NCI-H446 (cell line): ENCODE measurements around the gene OXTR.

Experiments used
- DNase-seq, 2 experiments: peaks; one replicate each; lab custom pipeline; 2025; lab: John Stamatoyannopoulos, UW

Gene OXTR

DNA sequence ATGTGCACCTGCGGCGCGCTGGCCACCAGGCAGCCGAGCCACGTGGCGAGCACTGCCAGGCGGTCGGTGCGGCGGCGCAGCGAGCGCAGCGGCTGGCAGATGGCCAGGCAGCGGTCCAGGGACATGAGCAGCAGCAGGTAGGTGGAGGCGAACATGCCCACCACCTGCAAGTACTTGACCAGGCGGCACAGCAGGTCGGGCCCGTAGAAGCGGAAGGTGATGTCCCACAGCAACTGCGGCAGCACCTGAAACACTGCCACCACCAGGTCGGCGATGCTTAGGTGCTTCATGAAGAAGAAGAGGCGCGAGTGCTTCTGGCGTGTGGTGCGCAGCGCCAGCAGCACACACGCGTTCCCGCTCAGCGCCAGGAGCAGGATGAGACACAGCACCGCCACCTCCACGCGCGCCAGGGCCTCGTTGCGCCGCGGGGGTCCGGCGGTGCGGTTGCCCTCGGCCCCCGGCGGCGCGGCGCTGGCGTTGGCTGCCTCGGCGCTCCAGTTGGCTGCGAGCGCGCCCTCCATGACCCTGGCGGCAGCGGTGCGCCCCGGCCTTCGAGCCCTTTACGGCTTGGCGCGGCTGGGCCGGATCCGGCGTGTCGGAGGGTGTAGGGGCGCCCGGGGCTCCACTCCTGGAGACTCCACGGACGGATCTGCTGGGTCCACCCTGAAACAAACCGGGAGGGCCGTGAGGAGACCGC is 1.6 kb downstream of the OXTR start:
- no peak for DNase-seq

DNA sequence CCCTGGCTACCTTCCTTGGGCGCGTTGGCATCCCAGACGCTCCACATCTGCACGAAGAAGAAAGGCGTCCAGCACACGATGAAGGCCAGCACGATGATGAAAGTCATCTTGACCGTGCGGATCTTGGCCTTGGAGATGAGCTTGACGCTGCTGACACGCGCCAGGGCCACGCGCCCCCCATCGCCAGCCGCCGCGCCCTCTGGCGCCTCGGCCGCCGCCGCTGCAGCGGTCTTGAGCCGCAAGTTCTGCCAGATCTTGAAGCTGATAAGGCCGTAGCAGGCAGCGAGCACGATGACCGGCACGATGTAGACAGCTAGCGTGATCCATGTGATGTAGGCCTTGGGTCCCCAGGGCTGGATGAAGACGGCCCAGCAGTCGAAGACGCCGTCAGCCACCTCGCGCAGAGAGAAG is 2.2 kb downstream of the OXTR start:
- no peak for DNase-seq

DNA sequence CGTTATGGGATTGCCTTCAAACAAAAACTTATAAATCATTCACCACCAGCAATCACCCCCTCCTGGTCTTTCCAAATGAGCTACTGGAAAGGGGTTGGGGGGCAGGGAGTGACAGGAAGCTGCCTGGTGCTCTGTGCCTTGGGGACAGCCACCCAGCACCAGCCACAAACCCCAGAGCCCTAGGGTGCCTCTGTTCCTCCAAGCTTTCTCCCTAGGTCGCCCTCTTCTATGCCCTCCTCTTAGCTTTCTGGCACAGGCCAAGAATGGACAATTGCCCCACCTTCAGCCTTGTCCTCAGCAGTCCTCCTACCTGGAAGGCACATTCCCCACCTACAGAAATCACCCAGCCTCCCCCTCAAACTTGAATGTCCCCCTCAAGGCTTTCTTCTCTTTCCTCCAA is 3.3 kb downstream of the OXTR start:
- no peak for DNase-seq

DNA sequence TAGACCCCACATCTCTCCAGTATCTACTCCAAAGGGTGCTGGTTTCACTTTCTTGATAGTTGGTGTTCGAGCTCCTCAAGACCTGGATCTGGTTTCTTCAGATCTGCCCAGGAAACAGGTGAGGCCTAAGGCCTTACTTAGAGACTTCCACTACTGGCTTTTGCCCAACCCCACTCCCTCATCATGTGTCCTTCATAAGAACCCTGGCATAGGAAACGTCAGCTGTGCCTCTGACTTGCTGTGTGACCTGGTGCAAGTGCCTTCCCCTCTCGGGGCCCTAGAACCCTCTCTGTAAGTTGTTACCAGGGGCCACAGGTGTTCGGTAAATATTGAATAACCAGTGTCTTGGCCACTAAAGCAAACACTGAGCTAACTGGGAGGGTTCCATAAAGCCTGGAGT is 3.9 kb downstream of the OXTR start:
- DNase-seq, result no peak

DNA sequence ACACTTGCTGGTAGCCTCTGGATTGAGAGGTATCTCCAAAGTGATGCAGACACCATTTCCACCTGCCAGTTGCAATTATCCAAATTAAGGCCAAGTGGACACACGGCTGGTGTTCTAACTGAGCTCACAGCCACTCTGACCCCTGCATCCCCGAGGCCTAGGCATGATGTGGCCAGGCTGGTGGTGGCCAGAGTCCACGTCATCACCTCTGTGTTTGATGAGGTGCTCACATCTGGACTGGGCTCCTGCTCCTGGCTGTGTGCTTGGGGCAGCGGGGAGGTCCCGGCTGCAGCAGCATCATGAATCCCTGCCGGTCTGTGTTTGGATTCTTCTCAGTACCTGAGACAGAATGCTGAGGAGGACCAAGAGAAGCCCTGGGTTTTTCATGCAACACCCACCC is 4.9 kb downstream of the OXTR start:
- DNase-seq, result no peak

DNA sequence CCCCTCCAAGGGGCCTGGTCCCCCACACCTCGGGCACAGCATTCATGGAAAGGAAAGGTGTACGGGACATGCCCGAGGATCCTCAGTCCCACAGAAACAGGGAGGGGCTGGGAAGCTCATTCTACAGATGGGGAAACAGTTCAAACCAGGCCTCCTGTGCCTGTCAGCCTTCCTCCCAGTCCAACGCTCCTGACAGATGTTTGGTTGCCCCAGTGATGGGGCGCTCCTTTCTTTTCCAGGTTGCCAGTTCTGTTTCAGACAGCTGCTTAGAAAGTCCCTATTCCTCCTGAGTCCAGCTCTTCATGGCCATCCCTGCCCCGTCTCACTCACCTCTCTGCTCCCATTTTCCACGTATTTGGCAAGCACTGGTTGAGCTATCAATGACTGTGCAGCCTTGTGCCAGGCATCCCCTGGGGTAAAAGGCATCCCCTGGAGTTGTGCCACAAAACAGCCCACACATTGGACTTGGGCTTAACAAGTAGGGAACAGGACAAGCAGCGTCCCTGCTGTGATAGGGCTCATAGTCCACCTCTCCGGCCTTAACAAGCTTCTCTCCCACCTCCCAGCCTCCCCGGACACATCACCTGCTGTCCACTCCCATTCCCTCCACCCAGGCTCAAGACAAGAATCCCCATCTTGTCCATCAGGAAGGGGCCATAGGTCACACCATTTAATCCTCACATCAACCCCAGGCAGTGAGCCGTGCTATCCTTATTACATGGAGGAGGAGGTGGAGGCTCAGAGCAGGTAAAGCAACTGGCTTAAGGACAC is 6.6 kb downstream of the OXTR start:
- DNase-seq, result no peak

DNA sequence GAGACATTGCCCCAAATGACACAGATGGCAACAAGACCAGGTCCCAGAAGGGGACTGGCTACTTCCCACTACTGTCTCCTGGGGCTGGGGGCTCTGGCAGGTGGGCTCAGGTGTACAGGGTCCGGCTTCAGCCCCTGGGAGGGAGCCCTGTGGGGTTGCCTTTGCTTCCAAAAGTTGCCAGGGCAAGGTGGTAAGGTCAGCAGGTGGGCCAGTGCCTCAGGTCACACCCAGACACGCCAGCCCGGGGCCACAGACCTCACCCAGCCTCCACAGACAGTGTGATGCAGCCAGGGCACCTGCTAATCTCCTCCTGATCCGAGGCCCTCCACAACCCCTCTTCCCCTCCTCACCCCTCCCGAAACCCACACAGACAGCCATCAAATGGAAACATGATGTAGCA is 7.5 kb downstream of the OXTR start:
- DNase-seq, result no peak

DNA sequence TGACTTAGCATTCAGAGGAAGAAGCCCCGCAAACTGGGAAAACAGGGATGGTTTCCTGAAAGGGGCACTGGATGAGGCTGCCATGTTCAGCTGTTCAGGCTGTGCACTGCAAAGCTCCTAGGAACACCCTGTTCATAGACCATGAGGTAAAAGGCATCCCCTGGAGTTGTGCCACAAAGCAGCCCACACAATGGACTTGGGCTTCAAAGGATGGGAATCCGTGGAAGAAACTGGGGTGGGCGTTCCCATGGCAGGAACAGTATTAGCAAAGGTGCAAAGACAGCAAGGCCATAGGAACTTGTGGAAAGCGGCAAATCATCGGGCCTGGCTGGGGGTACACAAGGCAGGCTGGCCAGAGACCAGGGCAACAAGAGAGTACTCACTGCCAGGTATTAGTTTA is 8.9 kb downstream of the OXTR start:
- DNase-seq, result no peak

DNA sequence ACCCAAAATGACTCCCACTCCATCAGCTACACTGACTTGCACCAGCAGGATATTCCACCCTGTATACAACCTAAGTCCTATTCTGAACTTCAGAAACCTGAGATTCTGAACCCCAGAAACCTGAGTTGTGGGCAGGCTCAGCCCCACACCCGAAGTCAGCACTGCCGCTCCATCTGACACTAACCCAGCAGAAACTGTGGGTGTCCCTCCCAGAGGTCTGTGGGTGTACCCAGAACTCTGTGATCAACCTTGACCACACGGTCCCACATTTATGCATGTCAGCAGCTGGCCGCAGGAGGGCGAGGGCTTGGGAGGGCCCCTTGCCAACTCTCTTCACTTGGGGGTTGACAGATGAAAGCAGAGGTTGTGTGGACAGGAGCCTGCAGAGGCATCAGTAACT is 9.3 kb downstream of the OXTR start:
- DNase-seq, result no peak

DNA sequence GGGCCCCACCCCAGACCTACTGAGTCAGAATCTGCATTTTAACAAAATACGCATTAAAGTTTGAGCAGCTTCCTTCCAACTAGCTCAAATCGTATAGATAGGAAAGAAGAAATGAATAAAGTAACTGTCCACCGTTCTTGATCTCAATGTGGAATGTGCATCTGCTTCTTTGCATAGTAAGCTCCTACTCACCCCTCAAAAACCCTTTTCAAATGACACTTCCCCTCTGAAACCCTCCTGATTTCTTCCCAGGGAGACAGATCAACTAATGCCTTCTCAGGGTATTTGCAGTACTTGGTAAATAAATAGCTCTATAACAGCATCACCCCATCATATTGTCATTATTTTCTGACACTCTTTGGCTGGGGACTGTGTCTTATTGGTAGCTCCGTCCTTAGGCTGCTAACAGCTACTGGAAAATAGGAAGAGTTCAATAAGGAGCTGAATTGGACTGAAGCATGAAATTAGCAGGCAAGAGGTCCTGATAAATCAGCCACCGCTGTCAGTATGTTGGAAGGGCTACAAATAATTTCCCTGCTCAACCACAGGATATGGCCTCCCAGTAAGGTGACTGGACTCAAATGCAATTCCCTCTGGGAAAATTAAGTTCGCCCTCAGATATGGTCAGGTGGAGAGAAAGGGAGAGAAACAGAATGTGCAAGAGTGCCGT is 10.2 kb downstream of the OXTR start:
- no peak for DNase-seq

DNA sequence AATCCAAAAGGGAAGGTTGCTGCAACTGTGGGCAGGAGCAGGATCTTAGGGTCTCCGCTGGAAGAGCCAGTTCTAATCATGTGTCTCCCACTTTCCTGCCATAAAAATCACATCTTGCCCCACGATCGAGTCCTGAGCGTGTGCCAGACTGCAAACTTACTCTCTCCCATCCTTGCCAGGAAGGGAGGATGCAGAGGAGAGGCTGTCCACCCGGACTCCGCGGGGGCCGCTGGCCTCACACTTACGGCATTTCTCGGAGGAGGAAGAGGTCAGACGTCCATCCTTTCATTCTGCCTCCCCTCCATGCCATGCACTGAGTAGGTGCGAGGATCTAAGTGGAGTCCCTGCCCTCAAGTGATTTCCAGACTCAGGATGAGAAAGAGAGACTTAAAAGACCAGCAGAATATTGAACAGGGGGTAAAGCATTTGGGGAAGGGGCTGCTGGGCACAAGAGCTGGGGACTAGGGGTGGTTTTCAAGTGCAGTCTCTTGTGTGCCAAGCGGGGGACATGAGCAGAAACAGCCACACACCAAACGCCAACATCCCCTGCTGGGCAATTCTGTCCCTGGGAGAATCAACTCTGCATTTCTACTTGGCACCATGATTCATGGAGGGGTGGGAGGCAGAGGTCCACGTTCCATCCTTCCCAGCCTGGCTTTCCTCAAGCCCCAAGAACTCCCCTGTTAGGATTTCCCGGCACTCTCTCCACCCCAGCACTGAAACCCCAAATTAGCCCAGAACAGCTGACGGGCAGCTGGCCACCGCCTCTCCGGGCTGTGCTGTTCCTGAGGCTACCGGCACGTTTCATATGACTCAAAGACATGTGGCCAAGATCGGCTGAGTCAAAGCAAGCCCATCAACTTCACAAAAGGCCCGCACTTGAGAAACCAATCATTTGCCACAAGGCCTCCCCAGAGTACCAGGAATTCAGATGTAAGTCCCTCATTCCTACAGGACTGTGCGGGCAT is 11.6 kb downstream of the OXTR start:
- no peak for DNase-seq

DNA sequence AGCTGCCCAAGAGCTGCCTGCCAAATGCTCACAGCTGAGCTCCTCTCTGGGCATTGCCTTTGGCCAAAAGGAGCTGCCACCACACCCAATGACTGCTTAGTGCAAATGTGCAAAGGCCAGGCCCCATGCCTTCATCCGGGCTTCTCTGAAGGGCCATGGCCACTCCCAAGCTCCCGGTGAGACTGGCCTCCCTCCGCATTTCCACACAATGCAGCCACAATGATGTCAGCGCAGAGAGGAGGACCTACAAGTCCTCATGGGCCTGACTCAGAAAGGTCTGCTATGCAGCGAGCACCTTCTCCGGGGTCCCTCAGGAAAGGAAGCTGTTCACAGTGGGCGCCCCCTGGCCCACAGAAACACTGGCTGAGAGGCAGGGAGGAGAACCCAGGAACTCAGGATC is 12.7 kb downstream of the OXTR start:
- no peak for DNase-seq

DNA sequence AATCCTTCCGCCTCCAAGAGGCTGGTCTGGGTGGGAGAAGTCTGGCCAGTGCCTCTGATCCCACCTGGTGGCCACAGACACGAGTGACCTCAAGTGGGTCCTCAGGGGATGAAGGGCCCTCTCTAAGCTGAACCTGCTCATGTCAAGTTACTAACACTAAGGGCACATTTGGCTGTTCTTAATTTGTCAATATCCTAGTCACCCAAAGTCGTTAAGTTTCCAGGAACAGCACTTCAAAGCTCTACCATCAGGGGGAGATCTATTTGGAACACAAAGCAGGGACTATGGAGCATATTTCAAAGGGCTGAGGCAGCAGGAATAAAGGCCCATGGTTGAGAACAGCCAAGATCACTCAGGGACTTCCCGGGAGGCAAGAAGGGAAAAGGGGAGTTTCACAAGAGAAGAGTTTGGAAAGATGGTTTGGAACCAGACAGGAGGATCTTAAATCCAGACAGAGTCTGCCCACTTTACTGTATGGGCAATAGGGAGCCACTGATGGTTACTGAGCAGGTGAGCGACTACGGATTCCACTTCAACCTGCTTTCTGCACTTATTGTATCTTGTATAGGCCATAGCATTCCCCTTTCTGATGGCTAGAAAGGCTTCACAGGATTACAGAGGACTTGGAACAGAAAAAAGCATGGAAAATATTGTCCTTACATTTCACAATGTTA is 13.7 kb downstream of the OXTR start:
- no peak for DNase-seq

DNA sequence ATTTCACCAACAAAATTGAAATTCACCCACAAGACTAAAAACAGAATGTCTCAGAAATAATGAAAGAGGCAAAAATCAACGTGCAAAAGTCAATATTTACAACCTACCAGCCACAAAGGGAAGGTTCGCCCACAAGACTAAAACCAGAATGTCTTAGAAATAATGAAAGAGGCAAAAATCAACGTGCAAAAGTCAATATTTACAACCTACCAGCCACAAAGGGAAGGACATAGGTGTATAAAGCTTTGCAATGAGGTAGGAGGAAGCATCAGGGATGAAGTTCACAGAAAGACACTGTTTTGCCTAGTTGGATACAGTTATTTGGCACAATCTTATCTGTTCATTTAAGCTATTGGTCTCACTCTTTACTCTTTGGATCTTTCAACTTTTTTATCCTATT is 14.3 kb downstream of the OXTR start:
- DNase-seq, result no peak

DNA sequence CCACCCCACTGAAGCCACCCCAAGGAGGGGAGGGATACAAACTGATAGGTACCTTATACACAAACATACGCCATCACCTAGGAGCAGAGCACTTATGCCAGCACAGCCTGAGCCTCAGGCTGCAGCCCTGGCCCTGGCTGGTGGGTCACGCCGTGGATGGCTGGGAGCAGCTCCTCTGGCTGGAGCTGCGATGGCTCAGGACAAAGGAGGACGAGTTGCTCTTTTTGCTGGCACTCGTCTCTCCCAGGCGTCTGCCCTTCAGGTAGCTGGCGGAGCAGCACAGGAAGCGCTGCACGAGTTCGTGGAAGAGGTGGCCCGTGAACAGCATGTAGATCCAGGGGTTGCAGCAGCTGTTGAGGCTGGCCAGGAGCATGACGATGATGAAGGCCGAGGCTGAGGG is 16.6 kb downstream of the OXTR start:
- no peak for DNase-seq

DNA sequence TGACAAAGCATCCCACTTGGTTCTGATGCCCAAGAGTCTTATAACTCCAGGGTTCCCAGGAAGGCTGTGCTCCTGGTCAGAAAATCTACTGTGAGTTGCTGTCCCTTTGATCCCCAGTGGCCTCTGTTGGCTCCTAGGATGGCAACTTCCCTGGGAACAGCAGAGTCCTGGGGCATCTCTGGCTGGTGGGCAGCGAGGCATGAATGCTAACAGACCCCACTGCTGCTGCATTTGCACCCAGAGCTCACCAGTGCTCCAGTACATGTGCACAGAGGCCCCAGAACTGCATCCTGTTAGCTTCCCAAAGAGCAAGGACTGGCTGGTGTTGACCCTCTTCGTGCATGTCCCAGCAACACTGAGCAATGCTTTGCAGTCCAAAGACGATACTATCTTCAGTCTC is 20.1 kb downstream of the OXTR start:
- no peak for DNase-seq

DNA sequence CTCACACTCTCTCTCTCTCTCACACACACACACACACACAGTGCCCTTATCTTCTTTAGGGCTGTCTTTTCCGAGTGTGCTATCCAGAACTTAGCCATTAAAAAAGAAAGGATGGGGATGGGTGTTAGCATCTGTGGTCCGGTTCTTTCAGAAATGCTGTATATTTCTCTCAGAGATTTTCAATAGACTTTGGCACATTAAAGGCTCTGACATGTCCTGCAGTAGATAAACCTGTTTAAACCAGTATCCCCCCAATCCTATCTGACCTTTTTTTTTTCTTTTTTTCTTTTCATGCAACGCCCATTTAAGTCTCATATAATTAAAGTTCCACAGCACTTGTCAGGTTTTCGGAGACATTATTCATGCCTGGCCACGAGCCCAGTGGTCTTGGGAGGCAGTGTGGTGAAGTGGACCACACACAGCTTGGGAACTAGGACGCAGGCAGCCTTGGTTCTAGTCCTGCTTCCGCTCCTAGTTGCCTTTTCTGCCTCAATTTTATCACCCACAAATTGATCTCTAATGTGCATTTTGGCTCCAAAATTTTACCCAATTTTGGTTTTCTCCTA is 22.6 kb downstream of the OXTR start:
- DNase-seq, result no peak

DNA sequence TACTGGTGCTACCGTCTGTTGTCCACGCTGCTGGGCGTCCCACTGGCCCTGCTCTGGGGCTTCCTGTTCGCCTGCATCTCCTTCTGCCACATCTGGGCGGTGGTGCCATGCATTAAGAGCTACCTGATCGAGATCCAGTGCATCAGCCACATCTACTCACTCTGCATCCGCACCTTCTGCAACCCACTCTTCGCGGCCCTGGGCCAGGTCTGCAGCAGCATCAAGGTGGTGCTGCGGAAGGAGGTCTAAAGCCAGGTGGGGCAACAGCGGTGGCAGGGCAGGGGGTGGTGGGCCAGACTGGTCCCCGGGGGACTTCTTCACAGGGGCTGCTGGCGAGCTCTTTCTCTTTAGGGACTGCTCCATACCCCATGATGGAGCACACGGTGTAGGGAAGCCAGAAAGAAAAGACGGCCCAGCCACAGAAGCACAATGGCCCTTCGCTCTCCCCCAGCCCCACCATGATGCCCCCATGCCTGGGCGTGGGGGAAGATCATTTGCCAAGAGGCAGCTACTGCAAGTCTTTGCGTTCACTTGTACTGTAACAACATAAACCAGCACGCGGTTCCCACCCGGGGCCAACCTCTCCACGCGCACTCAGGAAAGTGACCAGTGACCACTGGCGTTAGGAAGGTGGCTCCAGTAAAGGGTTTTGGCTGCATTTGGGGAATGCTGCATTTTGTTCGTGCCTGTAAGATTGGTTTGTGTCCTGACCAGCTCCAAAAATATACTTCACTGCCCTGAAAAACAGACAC is 23.6 kb downstream of the OXTR start:
- no peak for DNase-seq

DNA sequence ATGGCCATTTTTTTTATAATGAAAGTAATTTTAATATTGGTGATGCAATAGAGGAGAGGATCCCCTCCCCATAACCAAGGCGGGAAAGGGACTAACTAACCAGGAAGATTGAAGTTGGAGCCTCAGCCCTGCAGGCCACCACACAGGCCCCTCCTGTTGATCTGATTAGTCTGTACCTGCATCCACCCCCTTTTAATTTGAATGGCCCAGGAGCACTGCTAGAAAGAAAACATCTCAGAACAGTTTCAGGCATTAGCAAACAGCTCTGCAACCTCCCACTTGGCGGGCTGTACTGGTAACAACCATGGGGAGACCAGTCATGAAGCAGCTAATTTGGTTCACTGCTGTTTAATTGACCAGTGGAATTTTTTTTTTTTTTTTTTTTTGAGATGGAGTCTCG is 25.5 kb downstream of the OXTR start:
- DNase-seq, result no peak

DNA sequence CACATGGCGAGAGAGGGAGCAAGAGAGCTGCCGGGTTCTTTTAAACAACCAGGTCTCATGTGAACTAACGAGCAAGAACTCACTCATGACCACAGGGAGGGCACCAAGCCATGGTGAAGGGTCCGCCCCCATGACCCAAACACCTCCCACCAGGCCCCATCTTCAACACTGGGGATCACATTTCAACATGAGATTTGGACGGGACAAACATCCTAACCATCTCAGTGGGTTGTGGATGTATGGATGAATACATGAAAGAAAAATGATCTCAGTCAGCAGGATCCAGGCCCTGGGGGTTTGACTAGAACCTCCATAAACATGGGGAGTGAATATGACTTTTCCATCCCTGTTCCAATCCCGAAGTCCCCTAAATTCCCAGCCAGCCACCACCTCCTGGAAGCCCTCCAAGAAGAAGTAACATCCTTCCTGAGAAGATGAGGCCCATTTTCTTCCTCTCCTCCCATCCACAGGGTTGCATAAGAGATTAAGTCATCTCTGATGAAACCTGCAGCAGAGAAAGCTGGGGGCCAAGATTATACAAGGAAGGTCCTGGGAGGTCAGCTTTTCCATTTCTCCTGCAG is 26.3 kb downstream of the OXTR start:
- DNase-seq, result no peak
